K562 (cell line): Measurements from ENCODE around the gene B3GALT4. TPM values are rescaled to one million over a fixed set of nuclear protein-coding genes. Genes with fewer than 3 reads are reported as not detected.

Source experiments
- GTF2F1 ChIP-seq: IDR thresholded peaks from 2 replicates; pipeline ENCODE4 v1.6.1; 2011; ENCODE audit warnings: low read depth, low read length, improper control_type of control experiment
- HDAC2 ChIP-seq: fragments of 450-650 bp; IDR thresholded peaks from 2 replicates; pipeline ENCODE4 v1.6.1; 2016; ENCODE audit warnings: mild to moderate bottlenecking
- MTA2 ChIP-seq: fragments of 450-650 bp; IDR thresholded peaks from 2 replicates; pipeline ENCODE4 v1.6.1; 2016; ENCODE audit warnings: low read depth
- NELFE ChIP-seq: IDR thresholded peaks from 2 replicates; pipeline ENCODE4 v1.6.1; 2011; ENCODE audit warnings: mild to moderate bottlenecking; ENCODE audit not compliant: insufficient read depth, insufficient read length
- NEUROD1 ChIP-seq: fragments of 150-350 bp; IDR thresholded peaks from 2 replicates; pipeline ENCODE4 v1.6.1; 2014; ENCODE audit warnings: borderline replicate concordance, low read length, low read depth; ENCODE audit not compliant: partially characterized antibody
- PCBP1 ChIP-seq: fragments of 200-400 bp; formaldehyde crosslinking; IDR thresholded peaks from 2 replicates; pipeline ENCODE4 v1.6.1; 2018; ENCODE audit warnings: mild to moderate bottlenecking, low read depth, low read length; ENCODE audit not compliant: poor library complexity, severe bottlenecking
- POLR2AphosphoS5 ChIP-seq: IDR thresholded peaks from 2 replicates; pipeline ENCODE4 v1.6.1; 2011; ENCODE audit warnings: mild to moderate bottlenecking, low read depth, low read length, moderate library complexity; ENCODE audit not compliant: control insufficient read depth, insufficient read depth
- POLR2G ChIP-seq: fragments of 200-400 bp; formaldehyde crosslinking; IDR thresholded peaks from 2 replicates; pipeline ENCODE4 v1.6.1; 2017; ENCODE audit warnings: low read depth, mild to moderate bottlenecking, antibody characterized with exemption, low read length, moderate library complexity
- TBL1XR1 ChIP-seq, 2 experiments: IDR thresholded peaks; 2 replicates each; pipeline ENCODE4 v1.6.1; 2012; ENCODE audit warnings: improper control_type of control experiment in 2 of 2, low read length in 2 of 2, mild to moderate bottlenecking in 1 of 2
- TBP ChIP-seq: optimal IDR thresholded peaks from 2 replicates; pipeline ENCODE3; 2011; ENCODE audit warnings: low read depth, low read length, improper control_type of control experiment
- TCF3 ChIP-seq: sonication (generic); formaldehyde crosslinking; IDR thresholded peaks from 2 replicates; pipeline ENCODE4 v1.4.0; 2020; ENCODE audit warnings: mild to moderate bottlenecking, missing genetic modification reagents
- ZNF830 ChIP-seq: fragments of 250-450 bp; sonication (Bioruptor Pico); IDR thresholded peaks from 2 replicates; pipeline ENCODE4 v1.5.0; 2021; ENCODE audit warnings: mild to moderate bottlenecking
- polyA plus RNA-seq, 8 experiments: library from polyadenylated mRNA; depleted of rRNA in 4 of 8; stranded (reverse) in 5 of 8; unstranded in 3 of 8; fragments of >200 nt; fragmentation: Nextera tagmentation in 2 of 8; fragmentation: Illumina TruSeq in 1 of 8; extraction: Ambion mirVana in 2 of 8; extraction: Trizol in 1 of 8; gene quantifications; 2 replicates each; pipeline versions ENCODE4 v1.2.1 to v1.2.3, GENCODE V29; 2011 to 2014; ENCODE audit warnings: inconsistent platforms in 1 of 8, missing spikeins in 1 of 8
- total RNA-seq, 7 experiments: library from RNA; depleted of rRNA in 6 of 7; stranded (reverse); fragments of >200 nt in 6 of 7; fragmentation: Illumina TruSeq in 2 of 7; extraction: Trizol in 2 of 7; gene quantifications; 2 replicates each; pipeline versions ENCODE4 v1.2.1 to v1.2.3, GENCODE V29; 2011 to 2021; ENCODE audit warnings: low replicate concordance in 1 of 7
- TF ChIP-seq, protein P1 (sequence below), 2 experiments: fragments of 450-650 bp; conservative IDR thresholded peaks; 2 replicates each; pipeline ENCODE4 v1.6.1; 2017; ENCODE audit warnings: mild to moderate bottlenecking in 2 of 2, moderate library complexity in 2 of 2
- TF ChIP-seq, protein P2 (sequence below): IDR thresholded peaks from 2 replicates; pipeline ENCODE4 v1.6.1; 2011; ENCODE audit not compliant: insufficient read length; ENCODE audit errors: extremely low read depth
- TF ChIP-seq, protein P3 (sequence below): IDR thresholded peaks from 2 replicates; pipeline ENCODE4 v1.6.1; 2014; ENCODE audit warnings: antibody characterized with exemption
- TF ChIP-seq, protein P4 (sequence below): fragments of 250-450 bp; sonication (Bioruptor Pico); IDR thresholded peaks from 2 replicates; pipeline ENCODE4 v1.4.0; 2020; ENCODE audit warnings: mild to moderate bottlenecking

B3GALT4 gene
- total and polyA plus RNA-seq, 9 of the 15 experiments (the other 6 are each of a cell fraction or from before 2014, with no cell fraction given): 0.11 to 1.3 (median 0.53) TPM; not detected in 1

DNA sequence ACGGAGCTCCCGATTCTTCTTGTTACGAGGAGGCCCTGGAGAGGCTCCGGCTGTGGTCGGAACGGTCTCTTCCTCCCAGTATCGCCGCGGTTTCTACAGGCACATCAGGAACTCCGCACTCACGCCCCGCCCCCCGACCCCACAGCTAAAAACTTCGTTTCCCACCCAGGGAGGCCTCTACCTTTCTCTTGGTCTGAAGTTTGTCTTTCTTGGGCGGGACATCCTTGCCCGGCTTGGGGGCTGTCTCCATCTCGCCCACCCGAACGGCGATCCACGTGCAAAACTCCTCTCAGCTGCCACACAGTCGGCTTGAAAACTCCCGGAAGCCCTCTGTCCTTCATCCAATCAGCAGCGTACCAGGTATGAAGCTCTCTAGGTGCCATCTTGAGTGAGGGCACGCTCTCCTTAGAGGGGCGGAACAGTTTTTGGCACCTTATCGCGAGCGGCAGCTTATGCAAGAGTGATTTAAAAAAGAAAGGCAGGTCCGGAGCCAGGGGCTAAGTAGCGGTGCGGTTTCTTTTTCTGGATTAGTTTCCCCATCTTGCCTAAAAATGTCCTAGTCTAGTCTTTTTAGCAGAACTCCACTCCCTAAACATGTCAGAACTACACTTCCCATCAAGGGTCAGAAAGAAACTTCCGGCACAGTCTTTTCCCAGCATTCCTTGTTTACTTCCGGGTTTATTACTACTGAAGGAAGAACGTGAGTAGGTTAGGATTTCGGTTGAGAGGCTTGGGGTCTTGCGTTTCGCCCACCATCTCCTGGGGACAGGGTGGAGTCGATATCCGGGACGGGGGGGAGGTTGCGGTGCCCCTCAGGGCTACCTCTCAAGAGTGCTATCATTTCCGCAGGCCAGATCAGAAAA lies 12.2 kb downstream of the B3GALT4 start, which contains the start of the genes PFDN6 and WDR46 (continued):
- TF ChIP-seq PCBP1 (no peak), ZNF830 (CRISPR knock-in tag) (no peak; the same call in 1 of the 2 replicates), TBP (peak; percentile 54), TCF3 (CRISPR knock-in tag) (0 out of 2 replicates have a peak, but pooled peaks have one; percentile 4), NELFE (no peak), HDAC2 (peak; percentile 98), MTA2 (peak; percentile 88), GTF2F1 (no peak), POLR2AphosphoS5 (peak; percentile 77), TBL1XR1 (IDR thresholded peaks at IDR 0.05; ENCODE audit: low read length in 2 of 2) (no peak), POLR2G (peak; percentile 68), NEUROD1 (peak; percentile 40)
- TF ChIP-seq, protein P1, sequence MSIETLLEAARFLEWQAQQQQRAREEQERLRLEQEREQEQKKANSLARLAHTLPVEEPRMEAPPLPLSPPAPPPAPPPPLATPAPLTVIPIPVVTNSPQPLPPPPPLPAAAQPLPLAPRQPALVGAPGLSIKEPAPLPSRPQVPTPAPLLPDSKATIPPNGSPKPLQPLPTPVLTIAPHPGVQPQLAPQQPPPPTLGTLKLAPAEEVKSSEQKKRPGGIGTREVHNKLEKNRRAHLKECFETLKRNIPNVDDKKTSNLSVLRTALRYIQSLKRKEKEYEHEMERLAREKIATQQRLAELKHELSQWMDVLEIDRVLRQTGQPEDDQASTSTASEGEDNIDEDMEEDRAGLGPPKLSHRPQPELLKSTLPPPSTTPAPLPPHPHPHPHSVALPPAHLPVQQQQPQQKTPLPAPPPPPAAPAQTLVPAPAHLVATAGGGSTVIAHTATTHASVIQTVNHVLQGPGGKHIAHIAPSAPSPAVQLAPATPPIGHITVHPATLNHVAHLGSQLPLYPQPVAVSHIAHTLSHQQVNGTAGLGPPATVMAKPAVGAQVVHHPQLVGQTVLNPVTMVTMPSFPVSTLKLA (conservative IDR thresholded peaks at IDR 0.05): peak; percentile 98 to 99
- TF ChIP-seq, protein P2, sequence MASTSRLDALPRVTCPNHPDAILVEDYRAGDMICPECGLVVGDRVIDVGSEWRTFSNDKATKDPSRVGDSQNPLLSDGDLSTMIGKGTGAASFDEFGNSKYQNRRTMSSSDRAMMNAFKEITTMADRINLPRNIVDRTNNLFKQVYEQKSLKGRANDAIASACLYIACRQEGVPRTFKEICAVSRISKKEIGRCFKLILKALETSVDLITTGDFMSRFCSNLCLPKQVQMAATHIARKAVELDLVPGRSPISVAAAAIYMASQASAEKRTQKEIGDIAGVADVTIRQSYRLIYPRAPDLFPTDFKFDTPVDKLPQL: no peak
- TF ChIP-seq, protein P3, sequence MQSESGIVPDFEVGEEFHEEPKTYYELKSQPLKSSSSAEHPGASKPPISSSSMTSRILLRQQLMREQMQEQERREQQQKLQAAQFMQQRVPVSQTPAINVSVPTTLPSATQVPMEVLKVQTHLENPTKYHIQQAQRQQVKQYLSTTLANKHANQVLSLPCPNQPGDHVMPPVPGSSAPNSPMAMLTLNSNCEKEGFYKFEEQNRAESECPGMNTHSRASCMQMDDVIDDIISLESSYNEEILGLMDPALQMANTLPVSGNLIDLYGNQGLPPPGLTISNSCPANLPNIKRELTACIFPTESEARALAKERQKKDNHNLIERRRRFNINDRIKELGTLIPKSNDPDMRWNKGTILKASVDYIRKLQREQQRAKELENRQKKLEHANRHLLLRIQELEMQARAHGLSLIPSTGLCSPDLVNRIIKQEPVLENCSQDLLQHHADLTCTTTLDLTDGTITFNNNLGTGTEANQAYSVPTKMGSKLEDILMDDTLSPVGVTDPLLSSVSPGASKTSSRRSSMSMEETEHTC: no peak
- TF ChIP-seq, protein P4, sequence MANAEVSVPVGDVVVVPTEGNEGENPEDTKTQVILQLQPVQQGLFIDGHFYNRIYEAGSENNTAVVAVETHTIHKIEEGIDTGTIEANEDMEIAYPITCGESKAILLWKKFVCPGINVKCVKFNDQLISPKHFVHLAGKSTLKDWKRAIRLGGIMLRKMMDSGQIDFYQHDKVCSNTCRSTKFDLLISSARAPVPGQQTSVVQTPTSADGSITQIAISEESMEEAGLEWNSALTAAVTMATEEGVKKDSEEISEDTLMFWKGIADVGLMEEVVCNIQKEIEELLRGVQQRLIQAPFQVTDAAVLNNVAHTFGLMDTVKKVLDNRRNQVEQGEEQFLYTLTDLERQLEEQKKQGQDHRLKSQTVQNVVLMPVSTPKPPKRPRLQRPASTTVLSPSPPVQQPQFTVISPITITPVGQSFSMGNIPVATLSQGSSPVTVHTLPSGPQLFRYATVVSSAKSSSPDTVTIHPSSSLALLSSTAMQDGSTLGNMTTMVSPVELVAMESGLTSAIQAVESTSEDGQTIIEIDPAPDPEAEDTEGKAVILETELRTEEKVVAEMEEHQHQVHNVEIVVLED: no peak; the same call in 1 of the 2 replicates
